HG02763 (cell line): ENCODE results near the gene NTSR1.

Experiments used
- ATAC-seq: cut with Tn5 transposase; IDR thresholded peaks from one replicate; pipeline ENCODE4 v1.9.1; 2021; ENCODE audit warnings: mild to moderate bottlenecking, moderate library complexity; ENCODE audit not compliant: unreplicated experiment

NTSR1 gene

GRCh38 chr20:62723768-62724450 is 15.3 kb downstream of the NTSR1 start:
- ATAC-seq, result no peak

- no peak for ATAC-seq
Measured at GRCh38 chr20:62724692-62725595, 16.3 kb downstream of the NTSR1 start.

- no peak for ATAC-seq
Measured at GRCh38 chr20:62725596-62726268, 17.1 kb downstream of the NTSR1 start.

GRCh38 chr20:62726276-62726675 is 17.6 kb downstream of the NTSR1 start:
- ATAC-seq, result no peak

GRCh38 chr20:62726716-62727583 is 18.3 kb downstream of the NTSR1 start:
- ATAC-seq, result no peak

GRCh38 chr20:62727584-62728027 is 19.0 kb downstream of the NTSR1 start:
- ATAC-seq, result no peak

- no peak for ATAC-seq
Measured at GRCh38 chr20:62728028-62728780, 19.6 kb downstream of the NTSR1 start.

- no peak for ATAC-seq
Measured at GRCh38 chr20:62728781-62729300, 20.2 kb downstream of the NTSR1 start.

GRCh38 chr20:62730481-62730880 is 21.8 kb downstream of the NTSR1 start:
- no peak for ATAC-seq

- no peak for ATAC-seq
Measured at GRCh38 chr20:62732031-62732760, 23.6 kb downstream of the NTSR1 start.

GRCh38 chr20:62732842-62733525 is 24.3 kb downstream of the NTSR1 start:
- no peak for ATAC-seq

GRCh38 chr20:62733526-62733842 is 24.8 kb downstream of the NTSR1 start:
- ATAC-seq, result no peak

- ATAC-seq, result no peak
Measured at GRCh38 chr20:62733891-62734290, 25.3 kb downstream of the NTSR1 start.

GRCh38 chr20:62734326-62734725 is 25.7 kb downstream of the NTSR1 start:
- no peak for ATAC-seq

GRCh38 chr20:62734881-62735280 is 26.2 kb downstream of the NTSR1 start:
- ATAC-seq, result no peak

GRCh38 chr20:62735331-62735821 is 26.7 kb downstream of the NTSR1 start:
- ATAC-seq, result no peak

- ATAC-seq, result no peak
Measured at GRCh38 chr20:62736026-62736406, 27.4 kb downstream of the NTSR1 start.

GRCh38 chr20:62736407-62737071 is 27.9 kb downstream of the NTSR1 start:
- no peak for ATAC-seq
